ENCODE data around the gene MYO1E. TPM values are rescaled to one million over a fixed set of nuclear protein-coding genes. Genes with fewer than 3 reads are reported as not detected.
A peak's percentile ranks its signal among the peaks of the same experiment; 100 is the strongest.

Gene MYO1E
- total and polyA plus RNA-seq, 4 experiments from 2014 or later, result 2.1 to 4.6 TPM; not detected in 2

GRCh38 chr15:59399465-59400102 is 26.9 kb upstream of the MYO1E start:
- intact Hi-C loops (cut with micrococcal nuclease), result no loop called here
- Mint-ChIP-seq H3K9me3 (no peaks in the 10 kb centered on the region), H3K4me3 (no peak overlapping the region), H3K27me3 (peaks cover 14% of the 10 kb centered on the region in 2 donors), H3K4me1 (no peaks in the 10 kb centered on the region), H3K36me3 (no peaks in the 10 kb centered on the region), H3K27ac (no peak overlapping the region)
- no peak for DNase-seq
- ChIA-PET CTCF (ENCODE audit: partially characterized antibody) (no interaction called here), POLR2A (ENCODE audit: partially characterized antibody) (interaction anchor here (0.9 kb wide), 1 partner anchor 9 kb away, joined by 3 read pairs; no protein-coding TSS in a partner anchor)
- Histone ChIP-seq H3K4me3 (ENCODE audit: low read length in 2 of 2) (no peak overlapping the region), H3K27ac (ENCODE audit: low read depth, low read length) (no peak overlapping the region), H3K9me3 (ENCODE audit: control insufficient read depth in 1 of 2, low read length in 2 of 2) (no peaks in the 10 kb centered on the region), H3K36me3 (ENCODE audit: insufficient read depth, low read length) (no peaks in the 10 kb centered on the region), H3K4me1 (ENCODE audit: insufficient read depth, low read length) (no peaks in the 10 kb centered on the region), H3K27me3 (ENCODE audit: insufficient read depth, low read length) (no peaks in the 10 kb centered on the region)

- no peaks in the 10 kb centered on the region for H3K4me1 ChIP-seq (ENCODE audit: insufficient read depth, low read length)
- CTCF ChIA-PET (ENCODE audit: partially characterized antibody), result no interaction called here
- H3K27ac ChIP-seq (ENCODE audit: low read depth, low read length), result no peak overlapping the region
- no peaks in the 10 kb centered on the region for H3K27me3 ChIP-seq (ENCODE audit: insufficient read depth, low read length)
- DNase-seq, result no peak
- no peaks in the 10 kb centered on the region for H3K9me3 Mint-ChIP-seq
- H3K27me3 Mint-ChIP-seq, result peaks cover 14% of the 10 kb centered on the region in 2 donors
- no peak overlapping the region for H3K4me3 Mint-ChIP-seq
- no peaks in the 10 kb centered on the region for H3K9me3 ChIP-seq (ENCODE audit: control insufficient read depth in 1 of 2, low read length in 2 of 2)
- H3K4me1 Mint-ChIP-seq, result no peaks in the 10 kb centered on the region
- no peaks in the 10 kb centered on the region for H3K36me3 ChIP-seq (ENCODE audit: insufficient read depth, low read length)
- H3K36me3 Mint-ChIP-seq, result no peaks in the 10 kb centered on the region
- POLR2A ChIA-PET (ENCODE audit: partially characterized antibody), result no interaction called here
- H3K4me3 ChIP-seq (ENCODE audit: low read length in 2 of 2), result no peak overlapping the region
- no peak overlapping the region for H3K27ac Mint-ChIP-seq
- intact Hi-C loops (cut with micrococcal nuclease), result no loop called here
Measured at GRCh38 chr15:59398220-59398619, 25.5 kb upstream of the MYO1E start.

GRCh38 chr15:59396679-59397078 is 24.0 kb upstream of the MYO1E start:
- Histone ChIP-seq H3K9me3 (ENCODE audit: control insufficient read depth in 1 of 2, low read length in 2 of 2) (no peaks in the 10 kb centered on the region), H3K27ac (ENCODE audit: low read depth, low read length) (no peak overlapping the region), H3K4me3 (ENCODE audit: low read length in 2 of 2) (no peak overlapping the region), H3K4me1 (ENCODE audit: insufficient read depth, low read length) (no peaks in the 10 kb centered on the region), H3K36me3 (ENCODE audit: insufficient read depth, low read length) (no peaks in the 10 kb centered on the region), H3K27me3 (ENCODE audit: insufficient read depth, low read length) (no peaks in the 10 kb centered on the region)
- CTCF ChIA-PET (ENCODE audit: partially characterized antibody), result no interaction called here
- intact Hi-C loops (cut with micrococcal nuclease), result no loop called here
- Mint-ChIP-seq H3K27ac (no peak overlapping the region), H3K9me3 (no peaks in the 10 kb centered on the region), H3K27me3 (peaks cover 14% of the 10 kb centered on the region in 2 donors), H3K4me3 (peak overlapping the region in 1 of 8 donors; percentile 58), H3K36me3 (no peaks in the 10 kb centered on the region), H3K4me1 (no peaks in the 10 kb centered on the region)
- POLR2A ChIA-PET (ENCODE audit: partially characterized antibody), result no interaction called here
- DNase-seq, result no peak

GRCh38 chr15:59396211-59396610 is 23.5 kb upstream of the MYO1E start:
- Mint-ChIP-seq H3K36me3 (no peaks in the 10 kb centered on the region), H3K27ac (no peak overlapping the region), H3K4me1 (no peaks in the 10 kb centered on the region), H3K4me3 (no peak overlapping the region), H3K27me3 (peaks cover 14% of the 10 kb centered on the region in 2 donors), H3K9me3 (no peaks in the 10 kb centered on the region)
- ChIA-PET POLR2A (ENCODE audit: partially characterized antibody) (no interaction called here), CTCF (ENCODE audit: partially characterized antibody) (no interaction called here)
- Histone ChIP-seq H3K36me3 (ENCODE audit: insufficient read depth, low read length) (no peaks in the 10 kb centered on the region), H3K4me3 (ENCODE audit: low read length in 2 of 2) (no peak overlapping the region), H3K4me1 (ENCODE audit: insufficient read depth, low read length) (no peaks in the 10 kb centered on the region), H3K9me3 (ENCODE audit: control insufficient read depth in 1 of 2, low read length in 2 of 2) (no peaks in the 10 kb centered on the region), H3K27me3 (ENCODE audit: insufficient read depth, low read length) (no peaks in the 10 kb centered on the region), H3K27ac (ENCODE audit: low read depth, low read length) (no peak overlapping the region)
- DNase-seq, result no peak
- intact Hi-C loops (cut with micrococcal nuclease), result no loop called here

GRCh38 chr15:59394166-59394661 is 21.5 kb upstream of the MYO1E start:
- Histone ChIP-seq H3K27me3 (ENCODE audit: insufficient read depth, low read length) (no peaks in the 10 kb centered on the region), H3K4me1 (ENCODE audit: insufficient read depth, low read length) (no peaks in the 10 kb centered on the region)
- CTCF ChIA-PET (ENCODE audit: partially characterized antibody), result no interaction called here

GRCh38 chr15:59392299-59392698 is 19.6 kb upstream of the MYO1E start:
- H3K4me1 Mint-ChIP-seq, result peaks cover 0 to 2% (median 0%) of the 10 kb centered on the region in 4 donors
- H3K4me3 ChIP-seq (ENCODE audit: low read length in 2 of 2), result no peak overlapping the region
- H3K36me3 Mint-ChIP-seq, result no peaks in the 10 kb centered on the region
- no peaks in the 10 kb centered on the region for H3K36me3 ChIP-seq (ENCODE audit: insufficient read depth, low read length)
- DNase-seq, result no peak
- H3K27ac Mint-ChIP-seq, result no peak overlapping the region
- H3K27ac ChIP-seq (ENCODE audit: low read depth, low read length), result no peak overlapping the region
- no peaks in the 10 kb centered on the region for H3K9me3 Mint-ChIP-seq
- no peaks in the 10 kb centered on the region for H3K27me3 ChIP-seq (ENCODE audit: insufficient read depth, low read length)
- CTCF ChIA-PET (ENCODE audit: partially characterized antibody), result no interaction called here
- no peaks in the 10 kb centered on the region for H3K4me1 ChIP-seq (ENCODE audit: insufficient read depth, low read length)
- no peak overlapping the region for H3K4me3 Mint-ChIP-seq
- no peaks in the 10 kb centered on the region for H3K9me3 ChIP-seq (ENCODE audit: control insufficient read depth in 1 of 2, low read length in 2 of 2)
- POLR2A ChIA-PET (ENCODE audit: partially characterized antibody), result no interaction called here
- intact Hi-C loops (cut with micrococcal nuclease), result no loop called here
- H3K27me3 Mint-ChIP-seq, result peaks cover 8 to 10% of the 10 kb centered on the region in 2 donors

More at GRCh38 chr15:59394166-59394661, 21.5 kb upstream of the MYO1E start:
- Histone ChIP-seq H3K9me3 (ENCODE audit: control insufficient read depth in 1 of 2, low read length in 2 of 2) (no peaks in the 10 kb centered on the region), H3K36me3 (ENCODE audit: insufficient read depth, low read length) (no peaks in the 10 kb centered on the region), H3K27ac (ENCODE audit: low read depth, low read length) (no peak overlapping the region), H3K4me3 (ENCODE audit: low read length in 2 of 2) (no peak overlapping the region)
- Mint-ChIP-seq H3K4me1 (peaks cover 0 to 2% (median 0%) of the 10 kb centered on the region in 4 donors), H3K4me3 (no peak overlapping the region), H3K36me3 (no peaks in the 10 kb centered on the region), H3K27ac (no peak overlapping the region), H3K9me3 (no peaks in the 10 kb centered on the region), H3K27me3 (peaks cover 8 to 12% of the 10 kb centered on the region in 2 donors)
- POLR2A ChIA-PET (ENCODE audit: partially characterized antibody), result no interaction called here
- DNase-seq, result no peak
- intact Hi-C loops (cut with micrococcal nuclease), result no loop called here

GRCh38 chr15:59388670-59389069 is 16.0 kb upstream of the MYO1E start:
- Histone ChIP-seq H3K27ac (ENCODE audit: low read depth, low read length) (no peak overlapping the region), H3K4me3 (ENCODE audit: low read length in 2 of 2) (no peak overlapping the region), H3K27me3 (ENCODE audit: insufficient read depth, low read length) (no peaks in the 10 kb centered on the region), H3K4me1 (ENCODE audit: insufficient read depth, low read length) (no peaks in the 10 kb centered on the region), H3K9me3 (ENCODE audit: control insufficient read depth in 1 of 2, low read length in 2 of 2) (no peaks in the 10 kb centered on the region), H3K36me3 (ENCODE audit: insufficient read depth, low read length) (no peaks in the 10 kb centered on the region)
- Mint-ChIP-seq H3K27ac (peak overlapping the region in 1 of 7 donors; percentile 63), H3K36me3 (no peaks in the 10 kb centered on the region), H3K27me3 (peaks cover 0 to 2% of the 10 kb centered on the region in 2 donors), H3K4me1 (peaks cover 0 to 5% (median under 1%) of the 10 kb centered on the region in 4 donors), H3K4me3 (peak overlapping the region in 1 of 8 donors; percentile 15), H3K9me3 (no peaks in the 10 kb centered on the region)
- ChIA-PET POLR2A (ENCODE audit: partially characterized antibody) (no interaction called here), CTCF (ENCODE audit: partially characterized antibody) (no interaction called here)
- no peak for DNase-seq
- intact Hi-C loops (cut with micrococcal nuclease), result no loop called here

All from CD4-positive, alpha-beta memory T cell (primary cell).